ENCODE data around the gene SYT9. TPM values are rescaled to one million over a fixed set of nuclear protein-coding genes. Genes with fewer than 3 reads are reported as not detected.

Gene SYT9
- total RNA-seq = not detected in 2 replicates

DNA sequence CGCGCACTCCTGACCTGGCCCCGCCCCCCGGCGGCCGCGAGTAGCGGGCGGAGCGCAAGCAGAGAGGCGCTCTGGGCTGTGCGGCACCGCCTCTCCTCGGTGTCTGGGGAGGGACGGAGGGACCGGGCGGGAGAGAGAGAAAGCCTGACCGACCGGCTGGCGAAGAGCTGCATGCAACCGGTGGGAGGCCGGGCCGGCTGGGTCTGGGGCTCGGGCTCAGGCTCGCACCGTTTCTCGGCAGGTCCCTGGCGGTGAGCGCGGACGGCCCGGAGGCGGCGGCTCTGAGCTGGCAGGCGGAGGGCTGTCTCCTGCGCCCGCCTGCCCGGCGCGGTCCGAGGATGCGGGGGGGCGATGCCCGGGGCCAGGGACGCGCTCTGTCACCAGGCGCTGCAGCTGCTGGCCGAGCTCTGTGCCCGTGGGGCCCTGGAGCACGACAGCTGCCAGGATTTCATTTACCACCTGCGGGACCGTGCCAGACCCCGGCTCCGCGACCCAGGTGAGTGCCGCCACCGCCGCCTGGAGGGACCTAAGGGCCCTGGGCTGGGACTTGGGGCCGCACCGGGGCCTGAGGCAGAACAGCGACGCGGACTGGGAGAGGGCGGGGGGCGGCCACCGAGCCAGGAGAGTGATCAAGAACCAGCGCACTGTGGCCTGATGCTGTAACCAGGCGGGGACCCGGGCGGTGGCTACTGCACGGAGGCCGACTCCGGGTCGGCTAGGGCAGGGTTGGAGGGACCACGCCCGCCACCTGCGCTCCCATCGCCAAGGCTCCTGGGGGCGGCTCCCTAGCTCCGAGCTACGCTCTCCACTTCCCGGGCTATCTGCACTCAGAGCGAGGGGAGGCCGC, at the start of gene SYT9:
TSS of gene SYT9 (plus strand) at position 69 of the 847 bp plus-strand sequence. CDS start at position 352, 283 bp downstream.

GRCh38 chr11:7485186-7486097, 233.7 kb downstream of the SYT9 start, which contains the start of gene OLFML1:
OLFML1 (plus strand) TSS chr11:7485506; CDS start chr11:7485876, 370 bp downstream.

DNA sequence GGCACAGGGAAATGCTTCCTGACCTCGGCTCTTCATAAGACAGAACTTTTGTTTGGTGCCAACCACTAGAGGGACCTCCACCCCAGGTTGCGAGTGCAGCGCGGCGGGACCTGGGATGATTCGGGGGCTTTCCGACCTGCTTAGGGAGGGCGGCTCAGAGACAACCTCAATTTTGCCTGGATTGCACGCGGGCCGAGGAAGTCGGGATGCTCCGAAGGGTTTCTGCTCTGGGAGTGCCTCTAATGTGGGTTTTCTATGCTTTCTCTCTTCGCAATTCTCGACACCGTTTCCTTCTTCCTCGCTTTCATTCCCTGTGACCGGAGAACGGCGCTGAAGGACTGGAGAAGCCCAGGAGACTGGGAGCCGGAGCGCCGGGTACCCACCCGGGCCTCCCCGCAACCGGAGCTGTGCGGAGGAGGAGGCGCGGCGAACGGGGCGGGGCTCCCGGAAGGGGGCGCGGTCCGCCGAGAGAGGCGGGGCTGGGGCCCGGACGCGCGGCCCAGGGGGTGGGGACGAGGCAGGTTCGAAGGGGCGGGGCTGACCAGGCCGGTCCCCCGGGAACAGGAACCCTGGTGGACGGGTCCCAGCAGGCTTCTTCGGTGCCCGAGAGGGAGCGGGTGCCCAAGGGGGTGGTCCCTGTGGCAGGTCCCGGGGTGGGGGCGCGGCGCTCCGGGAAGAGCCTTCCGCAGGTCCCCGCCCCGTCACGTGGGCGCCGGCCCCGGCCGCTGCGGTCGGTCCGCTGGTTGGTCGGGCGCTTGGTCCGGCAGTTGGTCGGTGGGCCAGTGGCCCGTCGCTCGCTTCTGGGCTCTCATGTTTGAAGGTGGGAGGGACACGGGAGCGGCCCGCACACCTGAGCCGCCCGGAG, 261.8 kb downstream of the SYT9 start, which contains the start of gene PPFIBP2:
TSS of gene PPFIBP2 (plus strand) at position 766 of the 865 bp plus-strand sequence. CDS start 35,477 bp downstream, outside the sequence.

Other genes with a start within 250 kb of the SYT9 start
- gene ZNF214, start 231.6 kb upstream of the SYT9 start, total RNA-seq = 1.8 and 5.8 TPM in 2 replicates
- 0.49 TPM in 1 of 2 replicates, not detected in the other for gene NLRP14, start 231.4 kb upstream of the SYT9 start, total RNA-seq
- not detected in 2 replicates for gene RBMXL2, start 162.9 kb upstream of the SYT9 start, total RNA-seq
- gene OLFML1, start 233.6 kb downstream of the SYT9 start, total RNA-seq = 2.8 and 5.6 TPM in 2 replicates